Astrocyte of the cerebellum (primary cell): ENCODE data around the gene BLOC1S4.

Experiments used
- DNase-seq: peaks from one replicate; pipeline ENCODE4 v3.0.0-alpha.2; 2011; ENCODE audit warnings: low read depth
- H3K4me3 ChIP-seq: 2 replicates; pipeline ENCODE4 v1.5.1; 2011; ENCODE audit warnings: mild to moderate bottlenecking, low read depth, low read length, moderate library complexity
- CTCF ChIP-seq: IDR thresholded peaks from 2 replicates; pipeline ENCODE4 v1.5.1; 2012; ENCODE audit warnings: low read length, low read depth, moderate library complexity, mild to moderate bottlenecking; ENCODE audit errors: missing control alignments
- in situ Hi-C: cut with HindIII; loops from 2 replicates; pipeline ENCODE4 v1.10.0; 2017; ENCODE audit warnings: low sequenced_read_pairs

Gene BLOC1S4

GRCh38 chr4:6693231-6694176, 22.5 kb upstream of the BLOC1S4 start, which contains the start of gene S100P:
S100P (plus strand) TSS chr4:6693878; CDS start chr4:6693933, 55 bp downstream.
- DNase-seq, result no peak
- no peak for TF ChIP-seq CTCF
- in situ Hi-C loops, result no loop called here
- H3K4me3 ChIP-seq, result no peak within 1 kb of the TSS

- in situ Hi-C loops, result no loop called here
- H3K4me3 ChIP-seq, result no peak overlapping the region
- DNase-seq, result no peak
- no peak for TF ChIP-seq CTCF
Measured at GRCh38 chr4:6694177-6694901, 21.6 kb upstream of the BLOC1S4 start.

- in situ Hi-C loops, result no loop called here
- no peak overlapping the region for H3K4me3 ChIP-seq
- no peak for TF ChIP-seq CTCF
- no peak for DNase-seq
Measured at GRCh38 chr4:6695660-6696610, 20.0 kb upstream of the BLOC1S4 start.

- no peak for TF ChIP-seq CTCF
- in situ Hi-C loops, result no loop called here
- no peak for DNase-seq
- no peak overlapping the region for H3K4me3 ChIP-seq
Measured at GRCh38 chr4:6696611-6697010, 19.4 kb upstream of the BLOC1S4 start.

- DNase-seq, result no peak
- no peak for TF ChIP-seq CTCF
- in situ Hi-C loops, result no loop called here
- no peak overlapping the region for H3K4me3 ChIP-seq
Measured at GRCh38 chr4:6697131-6697530, 18.8 kb upstream of the BLOC1S4 start.

- no peak for TF ChIP-seq CTCF
- DNase-seq, result no peak
- no peak overlapping the region for H3K4me3 ChIP-seq
- in situ Hi-C loops, result no loop called here
Measured at GRCh38 chr4:6699388-6699787, 16.6 kb upstream of the BLOC1S4 start.
